CD4-positive, alpha-beta T cell (primary cell): Measurements from ENCODE around the gene PDE3B. TPM values are rescaled to one million over a fixed set of nuclear protein-coding genes. Genes with fewer than 3 reads are reported as not detected.

ENCODE experiments used
- ATAC-seq: fragments of 200-7000 bp; cut with Tn5 transposase; one replicate; pipeline ENCODE4 v1.10.0; 2022; ENCODE audit warnings: mild to moderate bottlenecking; ENCODE audit not compliant: poor library complexity
- CTCF ChIA-PET: fragments of 350-600 bp; sonication (Branson Sonifier 250); formaldehyde crosslinking; loops from one replicate; lab custom pipeline; 2021; ENCODE audit warnings: antibody characterized with exemption, inconsistent platforms; lab: Charles Lee
- POLR2A ChIA-PET: fragments of 350-600 bp; sonication (Branson Sonifier 250); formaldehyde crosslinking; loops from one replicate; lab custom pipeline; 2021; ENCODE audit warnings: antibody characterized with exemption, inconsistent platforms; lab: Charles Lee
- DNase-seq, 14 experiments: peaks; one replicate each; pipeline ENCODE4 v3.0.0-alpha.2; 2013 to 2020; ENCODE audit warnings: mixed read lengths in 2 of 14
- H3K27ac ChIP-seq, 2 donors: one replicate each; pipeline versions ENCODE4 v1.5.1 to v1.7.0; 2013; ENCODE audit warnings: low read length in 2 of 2, low read depth in 1 of 2, mild to moderate bottlenecking in 1 of 2
- H3K27me3 ChIP-seq, 2 experiments: 1 replicate in 1 of 2; 2 replicates in 1 of 2; pipeline versions ENCODE4 v1.6.1 to v1.7.0; 2013; ENCODE audit warnings: low read length in 2 of 2, control low read depth in 1 of 2, mild to moderate bottlenecking in 1 of 2, moderate library complexity in 1 of 2; ENCODE audit not compliant: insufficient read depth in 2 of 2, control insufficient read depth in 1 of 2
- H3K36me3 ChIP-seq: one replicate; pipeline ENCODE4 v1.6.1; 2013; ENCODE audit warnings: low read length, control low read depth; ENCODE audit not compliant: insufficient read depth
- H3K4me1 ChIP-seq: one replicate; pipeline ENCODE4 v1.6.1; 2013; ENCODE audit warnings: low read length, control low read depth; ENCODE audit not compliant: insufficient read depth
- H3K4me3 ChIP-seq: one replicate; pipeline ENCODE4 v1.5.1; 2013; ENCODE audit warnings: mild to moderate bottlenecking, low read length, moderate library complexity
- H3K9me3 ChIP-seq, 2 experiments: 1 replicate in 1 of 2; 2 replicates in 1 of 2; pipeline versions ENCODE4 v1.6.1 to v1.7.0; 2013; ENCODE audit warnings: low read length in 2 of 2, mild to moderate bottlenecking in 2 of 2, control low read depth in 1 of 2, moderate library complexity in 1 of 2; ENCODE audit not compliant: control insufficient read depth in 1 of 2, insufficient read depth in 1 of 2
- H3K27ac Mint-ChIP-seq: one replicate; pipeline ENCODE4 v1.8.0; 2020; ENCODE audit warnings: mixed read lengths
- H3K27me3 Mint-ChIP-seq: one replicate; pipeline ENCODE4 v1.8.0; 2021; ENCODE audit warnings: mixed read lengths
- H3K36me3 Mint-ChIP-seq: one replicate; pipeline ENCODE4 v1.8.0; 2021; ENCODE audit warnings: low read depth, mixed read lengths
- H3K4me1 Mint-ChIP-seq: one replicate; pipeline ENCODE4 v1.8.0; 2021; ENCODE audit warnings: low read depth, mixed read lengths
- H3K4me3 Mint-ChIP-seq: one replicate; pipeline ENCODE4 v1.8.0; 2020; ENCODE audit warnings: mild to moderate bottlenecking, mixed read lengths
- H3K9me3 Mint-ChIP-seq: one replicate; pipeline ENCODE4 v1.8.0; 2020; ENCODE audit warnings: mixed read lengths
- CTCF ChIP-seq: fragments of 200-600 bp; IDR thresholded peaks from one replicate; pipeline ENCODE4 v1.8.0; 2022; ENCODE audit warnings: antibody characterized with exemption, mild to moderate bottlenecking
- intact Hi-C, 2 experiments: fragments of 100-400 bp; cut with DNase I in 1 of 2; cut with micrococcal nuclease in 1 of 2; formaldehyde crosslinking; loops; one replicate each; pipeline versions ENCODE4 v1.15.1 to v1.9.0; 2023 to 2025; cut with DNase I, micrococcal nuclease
- total RNA-seq, 174 experiments: library from RNA in 2 of 174; stranded (reverse) in 2 of 174; gene quantifications; one replicate each; pipeline ENCODE4 v1.2.3 and lab custom pipeline; 2021 to 2026

The PDE3B gene
- total RNA-seq, 2 experiments from 2014 or later, result 103 to 106 TPM

GRCh38 chr11:14908214-14908880, 264.7 kb downstream of the PDE3B start:
- Histone ChIP-seq H3K4me1 (peaks cover 32% of the 10 kb centered on the region), H3K4me3 (no peak overlapping the region), H3K27ac (no peak overlapping the region), H3K27me3 (no peaks in the 10 kb centered on the region), H3K36me3 (no peaks in the 10 kb centered on the region), H3K9me3 (no peaks in the 10 kb centered on the region)
- ATAC-seq, result no peak
- Mint-ChIP-seq H3K27me3 (no peaks in the 10 kb centered on the region), H3K4me3 (peak overlapping the region; percentile 42), H3K36me3 (peaks cover 5% of the 10 kb centered on the region), H3K4me1 (peaks cover 49% of the 10 kb centered on the region), H3K9me3 (no peaks in the 10 kb centered on the region), H3K27ac (peak overlapping the region; percentile 43)
- ChIA-PET CTCF (interaction anchor here (0.6 to 5.8 kb wide), 36 partner anchors 10 to 1241 kb away, joined by 3 to 73 read pairs (median 4); partner anchors contain the start of genes COPB1, CYP2R1, PDE3B and PSMA1), POLR2A (interaction anchor here (0.8 to 5.6 kb wide), 8 partner anchors 10 to 408 kb away, joined by 4 to 53 read pairs (median 10); partner anchors contain the start of genes CALCB, COPB1, CYP2R1 and PSMA1)
- TF ChIP-seq CTCF, result peak; percentile 51
- intact Hi-C loops, result loop anchor here (1.0 to 5.0 kb wide), 8 partner anchors 96 to 1136 kb away; partner anchors contain the start of gene PDE3B (in 1 of the 2)
- DNase-seq, result peak in 10 of 14 experiments; percentile 3 to 72 (median 27)

GRCh38 chr11:14914536-14914935, 270.9 kb downstream of the PDE3B start:
- Mint-ChIP-seq H3K27me3 (peaks cover 5% of the 10 kb centered on the region), H3K36me3 (peaks cover 4% of the 10 kb centered on the region), H3K4me3 (no peak overlapping the region), H3K9me3 (no peaks in the 10 kb centered on the region), H3K27ac (no peak overlapping the region), H3K4me1 (no peaks in the 10 kb centered on the region)
- POLR2A ChIA-PET, result no interaction called here
- DNase-seq, result no peak
- Histone ChIP-seq H3K27me3 (no peaks in the 10 kb centered on the region), H3K4me1 (no peaks in the 10 kb centered on the region), H3K27ac (no peak overlapping the region), H3K9me3 (no peaks in the 10 kb centered on the region), H3K36me3 (no peaks in the 10 kb centered on the region), H3K4me3 (no peak overlapping the region)
- CTCF ChIA-PET, result no interaction called here
- TF ChIP-seq CTCF, result no peak
- intact Hi-C loops, result loop anchor here in 1 of 2 experiments (10.0 kb wide), 1 partner anchor 1690 kb away; no protein-coding TSS in a partner anchor
- no peak for ATAC-seq

GRCh38 chr11:14916403-14916802, 272.8 kb downstream of the PDE3B start:
- CTCF ChIA-PET, result no interaction called here
- H3K27me3 Mint-ChIP-seq, result peaks cover 5% of the 10 kb centered on the region
- Histone ChIP-seq H3K4me3 (no peak overlapping the region), H3K27me3 (no peaks in the 10 kb centered on the region), H3K36me3 (no peaks in the 10 kb centered on the region), H3K9me3 (no peaks in the 10 kb centered on the region), H3K4me1 (no peaks in the 10 kb centered on the region), H3K27ac (no peak overlapping the region)
- POLR2A ChIA-PET, result interaction anchor here (0.6 kb wide), 1 partner anchor 332 kb away, joined by 3 read pairs; no protein-coding TSS in a partner anchor
- intact Hi-C loops, result loop anchor here in 1 of 2 experiments (10.0 kb wide), 1 partner anchor 1688 kb away; no protein-coding TSS in a partner anchor
- no peaks in the 10 kb centered on the region for H3K9me3 Mint-ChIP-seq
- H3K4me3 Mint-ChIP-seq, result no peak overlapping the region
- DNase-seq, result no peak
- H3K36me3 Mint-ChIP-seq, result peaks cover 4% of the 10 kb centered on the region
- no peak for TF ChIP-seq CTCF
- no peak for ATAC-seq
- no peaks in the 10 kb centered on the region for H3K4me1 Mint-ChIP-seq
- no peak overlapping the region for H3K27ac Mint-ChIP-seq

Other genes with a start within 250 kb of the PDE3B start
- gene COPB1, start 144.0 kb upstream of the PDE3B start, total RNA-seq, result 10 to 100 TPM; 93.1 to 95.9 TPM
- gene PSMA1, start 123.4 kb upstream of the PDE3B start, total RNA-seq, result 100 to 1,000 TPM; 170 to 175 TPM
- 10 to 100 TPM; 14.2 to 15.8 TPM for gene CYP2R1, start 248.4 kb downstream of the PDE3B start, total RNA-seq